Femur (tissue), 1 donor: ENCODE measurements around the gene MCEE.
"Not testable (repeated sequence)": the region's sequence is repeated elsewhere in the genome, so short reads cannot be mapped to it uniquely, and the experiment has no call there.

Experiments used
- DNase-seq: peaks from one replicate; pipeline ENCODE4 v3.0.0-alpha.2; 2017

The MCEE gene

DNA sequence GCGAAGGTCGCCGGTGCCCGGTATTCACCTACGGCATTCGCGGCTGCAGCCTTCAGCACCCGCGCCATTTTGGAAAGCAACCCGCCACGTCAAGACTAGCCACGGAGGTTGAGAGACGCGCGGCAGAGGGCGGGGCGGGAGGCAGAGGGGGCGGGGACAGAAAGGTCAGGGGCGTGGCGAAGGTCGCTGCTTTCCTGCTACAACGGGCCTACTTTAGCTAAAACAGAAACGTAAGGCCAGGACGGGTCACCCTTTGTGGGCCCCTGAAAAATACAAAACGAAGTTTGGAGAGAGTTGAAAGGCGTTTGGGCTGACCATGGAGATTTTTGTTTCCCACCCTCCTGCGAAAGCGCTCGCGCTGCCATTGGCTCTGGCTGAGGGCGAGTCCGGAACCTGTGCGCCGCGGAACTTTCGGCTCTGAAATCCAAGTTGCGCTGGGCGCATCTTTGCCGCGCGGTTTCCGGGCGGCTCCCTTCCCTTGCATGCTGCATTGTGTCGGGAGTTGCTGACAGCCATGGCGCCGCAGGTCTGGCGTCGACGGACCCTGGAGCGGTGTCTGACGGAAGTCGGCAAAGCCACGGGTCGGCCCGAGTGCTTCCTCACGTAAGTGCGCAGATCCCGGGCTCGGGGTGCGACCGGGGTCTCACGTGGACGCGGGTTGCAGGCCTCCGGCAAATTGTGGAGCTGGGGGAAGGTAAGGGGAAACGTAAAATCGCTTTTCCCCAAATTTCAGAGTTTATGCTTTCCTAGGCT, at the start of gene MCEE, which contains the start of gene MPHOSPH10:
MCEE (minus strand) TSS at position 78 of the 753 bp plus-strand sequence; CDS start at position 68, 10 bp downstream.
MPHOSPH10 (plus strand) TSS at position 483 of the 753 bp plus-strand sequence; CDS start at position 515, 32 bp downstream.
- DNase-seq, result peak; percentile 95

GRCh38 chr2:71178836-71179235, 48.8 kb upstream of the MCEE start:
- not testable (repeated sequence) for DNase-seq

DNA sequence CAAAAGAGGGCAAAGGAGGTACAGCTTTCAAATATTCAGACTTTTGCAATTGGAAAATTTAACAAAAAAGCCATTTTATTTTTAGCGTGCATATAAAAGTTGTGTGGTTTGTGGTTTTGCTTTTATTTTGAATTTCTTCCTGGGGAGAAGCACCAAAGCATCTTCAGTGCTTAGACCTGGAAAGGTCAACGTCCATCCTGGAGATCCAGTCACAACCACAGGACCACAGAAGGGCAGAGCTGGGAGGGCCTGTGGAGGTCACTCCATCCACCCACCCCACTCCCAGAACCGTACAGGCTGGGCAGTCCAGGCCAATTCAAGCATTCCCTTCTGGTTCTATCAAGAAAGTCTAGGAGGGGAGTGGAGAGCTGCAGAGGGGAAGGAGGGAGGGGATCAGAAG, 44.2 kb upstream of the MCEE start:
- no peak for DNase-seq

DNA sequence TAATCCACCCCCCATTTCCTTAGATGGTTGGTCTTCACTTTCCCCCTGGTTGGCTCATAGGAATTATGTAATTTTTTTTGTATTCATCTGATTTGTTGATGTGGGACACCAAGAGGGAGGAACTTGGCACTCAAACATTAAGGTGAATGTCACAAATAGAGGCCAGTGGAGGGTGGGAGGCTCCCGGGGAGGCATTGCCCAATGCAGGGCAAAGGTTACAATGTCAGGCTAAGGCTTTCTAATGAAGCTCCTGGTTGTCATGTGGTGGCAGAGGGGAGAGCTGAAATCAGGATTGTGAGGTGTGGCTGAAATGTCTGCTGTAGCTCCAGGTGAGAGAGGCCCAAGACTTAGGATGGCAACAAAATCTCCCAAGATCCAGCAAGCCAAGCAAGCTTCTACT, 43.1 kb upstream of the MCEE start:
- DNase-seq, result no peak

GRCh38 chr2:71166812-71167211, 36.8 kb upstream of the MCEE start:
- no peak for DNase-seq

GRCh38 chr2:71157124-71157793, 27.2 kb upstream of the MCEE start:
- DNase-seq, result peak; percentile 62

GRCh38 chr2:71156573-71156972, 26.5 kb upstream of the MCEE start:
- DNase-seq, result peak; percentile 52

DNA sequence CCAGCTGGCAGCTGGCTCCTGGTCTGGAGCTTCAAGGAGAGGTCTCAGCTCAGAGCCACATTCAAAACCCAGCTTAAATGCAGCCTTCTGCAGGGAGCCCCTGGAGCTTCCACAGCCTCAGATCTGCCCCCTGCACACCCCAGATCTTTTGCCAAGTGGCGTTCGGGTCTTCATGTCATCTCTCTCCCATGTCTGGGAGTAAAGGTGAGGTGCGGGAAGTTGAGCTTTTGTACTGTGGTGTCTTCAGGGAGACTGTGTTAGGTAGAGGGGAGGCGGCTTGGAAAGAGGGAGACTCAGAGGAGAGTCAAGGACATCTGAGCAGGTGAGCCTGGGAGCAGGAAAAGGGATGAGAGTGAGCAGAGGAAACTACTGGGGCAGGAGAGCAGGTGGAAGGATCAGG, 25.8 kb upstream of the MCEE start:
- DNase-seq, result no peak

DNA sequence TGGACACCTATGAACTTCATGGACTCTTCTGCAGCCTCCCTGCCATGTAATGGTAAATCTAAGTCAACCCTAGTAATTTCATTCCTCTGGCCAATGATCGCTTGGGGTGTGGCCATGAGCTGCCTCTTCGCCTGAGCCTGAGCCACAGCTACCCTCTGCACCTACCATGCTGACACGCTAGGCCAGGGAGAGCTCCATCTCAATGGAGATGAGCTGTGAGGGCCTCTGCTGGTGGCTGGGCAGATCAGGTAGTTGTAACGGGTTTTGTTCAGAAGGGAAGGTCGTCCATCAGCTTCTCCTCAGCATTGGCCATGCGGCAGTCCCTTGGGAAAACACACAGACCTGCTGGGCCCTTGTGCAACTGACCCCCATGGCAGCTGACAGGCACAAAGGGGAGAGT, 24.8 kb upstream of the MCEE start:
- no peak for DNase-seq

- no peak for DNase-seq
Observed at GRCh38 chr2:71154279-71154678, 24.2 kb upstream of the MCEE start.

GRCh38 chr2:71153585-71154224, 23.7 kb upstream of the MCEE start:
- DNase-seq, result no peak

DNA sequence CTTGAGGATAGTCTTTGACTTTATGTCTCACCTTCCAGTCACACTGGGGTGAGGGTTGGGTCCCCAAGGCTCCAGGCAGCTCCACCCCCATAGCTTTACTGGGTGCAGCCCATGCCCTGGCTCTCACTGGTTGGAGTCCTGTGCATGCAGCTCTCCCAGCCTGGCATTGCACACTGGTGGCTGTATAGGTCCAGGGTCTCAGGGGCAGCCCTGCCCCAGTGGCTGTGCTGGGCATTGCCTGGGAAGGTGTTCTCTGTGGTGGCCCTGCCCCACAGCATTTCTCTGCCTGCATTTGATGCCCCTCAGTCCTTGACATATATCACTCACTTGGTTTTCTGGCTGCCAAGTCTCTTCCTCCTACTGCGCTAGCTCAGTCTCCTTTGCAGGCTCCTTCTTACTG, 21.6 kb upstream of the MCEE start:
- DNase-seq, result no peak

DNA sequence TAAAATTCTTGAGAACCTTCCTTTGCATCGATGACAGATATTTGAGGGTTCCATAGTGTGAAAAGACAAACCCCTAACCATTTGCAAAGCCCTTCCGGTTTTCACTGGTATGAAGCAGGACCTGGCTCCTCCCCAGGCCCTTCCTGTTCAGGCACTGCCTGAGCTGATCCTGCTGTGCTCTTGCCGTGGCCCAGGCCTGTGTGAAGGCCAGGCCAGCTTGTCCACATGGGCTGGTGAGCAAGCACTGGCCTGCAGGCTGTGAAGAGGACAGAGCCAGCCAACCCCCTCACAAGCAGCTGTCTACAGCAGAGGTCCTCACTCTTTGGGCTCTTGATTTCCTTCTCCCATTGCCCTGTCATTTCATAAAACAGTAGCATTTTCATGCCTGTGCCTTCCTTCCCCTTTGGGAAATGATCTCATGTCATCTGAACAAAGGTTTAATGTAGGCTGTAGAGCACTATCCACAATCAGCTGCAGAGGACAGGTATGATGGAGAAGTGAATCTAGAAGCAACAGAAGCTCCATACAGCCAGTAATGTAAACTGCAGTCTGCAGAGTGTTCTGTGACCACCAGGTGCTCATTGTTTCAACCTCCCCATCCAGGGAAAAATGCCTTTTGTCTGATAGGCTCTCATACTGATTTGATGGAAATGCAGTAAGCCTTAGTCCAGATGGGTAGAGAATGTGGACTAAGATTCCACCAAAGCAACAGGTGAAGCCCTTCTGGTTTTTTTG, 20.2 kb upstream of the MCEE start:
- no peak for DNase-seq

- no peak for DNase-seq
Observed at GRCh38 chr2:71148506-71149063, 18.6 kb upstream of the MCEE start.

GRCh38 chr2:71143782-71144181, 13.8 kb upstream of the MCEE start:
- no peak for DNase-seq

GRCh38 chr2:71136174-71136573, 6.1 kb upstream of the MCEE start:
- no peak for DNase-seq

DNA sequence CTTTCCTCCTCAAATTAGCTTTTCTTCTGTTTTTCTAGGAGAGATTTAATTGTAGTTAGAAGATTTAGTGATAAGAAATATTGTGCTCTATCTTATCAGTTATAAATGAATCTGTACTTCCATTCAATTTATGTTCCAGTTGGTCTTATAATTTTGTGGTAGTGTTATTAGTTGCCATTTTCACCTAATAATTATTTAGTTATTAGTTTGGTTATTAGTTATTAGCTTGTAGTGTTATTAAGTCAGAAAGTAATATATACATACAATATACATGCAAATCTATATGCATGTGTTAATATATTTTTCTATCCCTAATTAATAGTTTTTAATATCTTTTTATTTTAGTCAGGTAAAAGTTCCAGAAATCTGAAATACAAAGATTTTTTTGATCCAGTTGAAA, 3.6 kb upstream of the MCEE start:
- no peak for DNase-seq

- DNase-seq, result not testable (repeated sequence)
Observed at GRCh38 chr2:71131387-71132166, 1.5 kb upstream of the MCEE start.

- DNase-seq, result no peak
Observed at GRCh38 chr2:71130905-71131244, 846 bp upstream of the MCEE start.

DNA sequence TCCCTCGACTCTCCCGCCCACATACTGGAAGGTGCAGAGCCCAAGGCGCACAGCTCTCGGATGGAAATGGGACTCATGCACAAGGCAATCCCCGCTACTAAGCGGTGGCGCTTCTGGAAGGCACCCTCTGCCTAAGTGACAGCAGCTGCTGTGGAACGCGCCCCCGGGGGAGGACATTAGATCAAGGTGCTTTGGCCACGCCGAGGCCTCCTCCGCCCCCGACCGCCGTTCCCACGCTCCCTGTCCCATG, 202 bp downstream of the MCEE start:
- DNase-seq, result no peak

DNA sequence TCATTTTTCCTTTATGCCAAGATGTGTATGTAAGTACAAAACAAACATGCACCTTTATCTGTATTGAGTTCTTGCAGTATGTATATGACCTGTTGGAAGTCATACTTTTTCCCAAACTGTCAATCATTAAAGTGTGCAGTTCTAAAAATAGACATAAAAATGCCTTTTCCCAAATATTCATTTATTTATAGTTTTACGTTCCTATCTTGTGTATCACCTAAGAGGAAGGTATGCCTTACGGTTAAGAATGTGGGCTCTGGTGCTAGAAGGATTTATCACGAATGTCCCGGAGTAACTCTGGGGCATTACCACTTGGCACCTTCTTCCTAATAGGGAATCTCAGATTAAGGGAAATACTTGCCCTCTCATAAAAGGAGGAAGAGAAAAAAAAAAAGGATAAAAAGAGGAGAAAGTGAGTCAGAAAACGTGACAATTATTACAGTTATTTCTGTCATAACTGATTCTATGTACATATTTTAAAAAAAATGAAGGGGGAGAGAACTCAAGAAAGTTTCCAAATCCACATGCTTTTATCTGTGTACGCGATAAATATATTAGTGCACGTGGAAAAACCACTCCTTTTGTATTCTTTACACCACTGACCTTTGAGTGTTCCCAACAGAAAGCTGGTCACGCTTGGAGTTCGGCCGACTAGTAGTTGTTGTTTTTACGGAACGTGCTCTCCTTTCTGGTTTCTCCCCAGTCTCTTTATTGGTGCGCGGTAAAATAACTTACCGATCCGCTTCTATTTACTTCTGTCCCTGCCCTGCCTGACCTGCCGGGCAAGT, 721 bp downstream of the MCEE start:
- DNase-seq, result no peak

GRCh38 chr2:71126957-71127356, 3.1 kb downstream of the MCEE start:
- DNase-seq, result no peak
